ENCODE measurements around the gene ARFGEF3.
"Not testable (repeated sequence)": the region's sequence is repeated elsewhere in the genome, so short reads cannot be mapped to it uniquely, and the experiment has no call there.

The ARFGEF3 gene

GRCh38 chr6:138211048-138211581 is 49.4 kb downstream of the ARFGEF3 start:
- H3K4me3 ChIP-seq (ENCODE audit: low read depth, low read length): no peak overlapping the region
- no peak for TF ChIP-seq CTCF (IDR thresholded peaks at IDR 0.05; ENCODE audit: borderline replicate concordance, insufficient read depth, low read depth, low read length)

- no peak for TF ChIP-seq CTCF (IDR thresholded peaks at IDR 0.05; ENCODE audit: borderline replicate concordance, insufficient read depth, low read depth, low read length)
- no peak overlapping the region for H3K4me3 ChIP-seq (ENCODE audit: low read depth, low read length)
These were observed 49.9 kb downstream of the ARFGEF3 start for GRCh38 chr6:138211601-138212000.

GRCh38 chr6:138212530-138212929 is 50.8 kb downstream of the ARFGEF3 start:
- H3K4me3 ChIP-seq (ENCODE audit: low read depth, low read length): not testable (repeated sequence)

DNA sequence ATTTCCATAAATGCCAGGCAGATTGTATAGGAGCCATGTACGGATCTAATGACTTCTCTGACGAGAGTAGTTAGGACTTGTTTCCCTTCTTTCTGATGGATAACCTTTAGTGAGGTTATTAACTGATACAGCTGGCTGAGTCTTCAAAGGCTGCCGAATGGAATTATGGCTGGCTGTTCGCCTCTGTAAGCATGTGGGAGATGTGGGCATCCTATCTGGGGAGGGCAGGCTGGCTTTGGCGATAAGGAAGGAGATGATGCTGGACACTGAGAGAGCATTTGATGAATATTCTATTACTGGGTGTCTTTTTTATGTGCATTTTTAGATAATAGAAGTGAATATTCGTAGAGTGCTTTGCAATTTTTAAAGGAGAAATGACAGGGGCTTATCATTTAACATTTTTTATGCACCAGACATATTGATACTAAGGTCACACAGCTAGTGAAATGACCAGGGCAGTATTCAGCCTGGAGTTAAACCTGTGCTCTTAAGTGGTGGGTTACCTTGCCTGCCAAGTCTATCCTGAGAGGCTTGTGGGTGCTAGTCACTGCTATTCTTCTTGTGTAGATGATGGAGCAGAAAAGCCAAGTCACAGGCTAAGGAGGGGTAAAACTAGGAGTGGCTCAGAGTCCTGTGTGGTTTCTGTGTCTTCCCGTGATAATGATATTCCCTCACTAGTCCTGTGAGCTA is 53.5 kb downstream of the ARFGEF3 start:
- TF ChIP-seq CTCF (IDR thresholded peaks at IDR 0.05; ENCODE audit: borderline replicate concordance, insufficient read depth, low read depth, low read length): no peak

DNA sequence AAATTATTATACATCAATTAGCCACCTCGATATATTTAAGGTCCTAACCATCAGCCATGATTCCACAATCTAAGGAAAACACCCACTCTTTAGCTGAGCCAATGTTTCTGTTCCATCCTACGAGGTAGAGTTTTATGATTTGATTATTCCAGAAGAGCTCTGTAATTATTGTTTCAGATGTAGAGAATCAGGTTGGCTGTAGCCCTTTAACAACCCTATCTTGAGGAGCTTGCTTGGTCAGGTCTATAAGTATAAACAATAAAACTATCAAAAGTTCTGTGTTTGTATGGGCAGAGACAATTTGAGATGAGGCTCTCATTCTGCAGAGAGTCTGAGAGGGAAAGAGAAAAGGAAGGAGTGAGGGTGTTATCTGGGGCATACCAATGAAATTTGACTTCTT is 56.7 kb downstream of the ARFGEF3 start, which contains the start of gene PBOV1:
Gene PBOV1 (minus strand): TSS at position 43 of the 400 bp plus-strand sequence. CDS start 96 bp downstream, outside the sequence.
- TF ChIP-seq CTCF (IDR thresholded peaks at IDR 0.05; ENCODE audit: borderline replicate concordance, insufficient read depth, low read depth, low read length): no peak
- H3K4me3 ChIP-seq (ENCODE audit: low read depth, low read length): no peak within 1 kb of the TSS

More for the DNA sequence above, 53.5 kb downstream of the ARFGEF3 start:
- H3K4me3 ChIP-seq (ENCODE audit: low read depth, low read length): no peak overlapping the region

GRCh38 chr6:138219398-138219797 is 57.7 kb downstream of the ARFGEF3 start:
- no peak overlapping the region for H3K4me3 ChIP-seq (ENCODE audit: low read depth, low read length)
- no peak for TF ChIP-seq CTCF (IDR thresholded peaks at IDR 0.05; ENCODE audit: borderline replicate concordance, insufficient read depth, low read depth, low read length)

GRCh38 chr6:138219901-138220300 is 58.2 kb downstream of the ARFGEF3 start:
- TF ChIP-seq CTCF (IDR thresholded peaks at IDR 0.05; ENCODE audit: borderline replicate concordance, insufficient read depth, low read depth, low read length): no peak
- no peak overlapping the region for H3K4me3 ChIP-seq (ENCODE audit: low read depth, low read length)

All from GM12875 (cell line).